Skeletal muscle satellite cell (primary cell): ENCODE results near the gene NEB.

Source experiments
- H3K27me3 ChIP-seq: 2 replicates; pipeline ENCODE4 v1.7.0; 2013; ENCODE audit warnings: low read length; ENCODE audit not compliant: control insufficient read depth, insufficient read depth
- H3K36me3 ChIP-seq: 2 replicates; pipeline ENCODE4 v1.7.0; 2013; ENCODE audit warnings: mild to moderate bottlenecking, control low read depth, low read length; ENCODE audit not compliant: insufficient read depth
- H3K4me1 ChIP-seq: 2 replicates; pipeline ENCODE4 v1.7.0; 2013; ENCODE audit warnings: low read length; ENCODE audit not compliant: control insufficient read depth, insufficient read depth
- H3K4me2 ChIP-seq: 2 replicates; pipeline ENCODE4 v1.7.0; 2013; ENCODE audit warnings: mild to moderate bottlenecking, low read length
- H3K4me3 ChIP-seq: 2 replicates; pipeline ENCODE4 v1.7.0; 2013; ENCODE audit warnings: low read length
- H3K9ac ChIP-seq: 2 replicates; pipeline ENCODE4 v1.7.0; 2013; ENCODE audit warnings: mild to moderate bottlenecking, low read depth, low read length, moderate library complexity
- H3K9me3 ChIP-seq: replicated peaks from 2 replicates; pipeline ENCODE4 v1.7.0; 2013; ENCODE audit warnings: mild to moderate bottlenecking, control low read depth, low read length

NEB gene

GRCh38 chr2:151681051-151681450, 53.2 kb downstream of the NEB start:
- Histone ChIP-seq H3K9ac (no peak overlapping the region), H3K36me3 (no peaks in the 10 kb centered on the region), H3K4me3 (no peak overlapping the region), H3K4me2 (no peak overlapping the region), H3K27me3 (peaks cover 7% of the 10 kb centered on the region), H3K4me1 (no peaks in the 10 kb centered on the region), H3K9me3 (no peaks in the 10 kb centered on the region)

GRCh38 chr2:151679994-151680393, 54.3 kb downstream of the NEB start:
- H3K4me3 ChIP-seq: no peak overlapping the region
- peaks cover 7% of the 10 kb centered on the region for H3K27me3 ChIP-seq
- H3K4me2 ChIP-seq: no peak overlapping the region
- no peaks in the 10 kb centered on the region for H3K9me3 ChIP-seq
- H3K36me3 ChIP-seq: no peaks in the 10 kb centered on the region
- H3K9ac ChIP-seq: no peak overlapping the region
- no peaks in the 10 kb centered on the region for H3K4me1 ChIP-seq

GRCh38 chr2:151678849-151679248, 55.4 kb downstream of the NEB start:
- Histone ChIP-seq H3K9ac (no peak overlapping the region), H3K4me1 (no peaks in the 10 kb centered on the region), H3K9me3 (no peaks in the 10 kb centered on the region), H3K27me3 (peaks cover 7% of the 10 kb centered on the region), H3K4me3 (no peak overlapping the region), H3K36me3 (no peaks in the 10 kb centered on the region), H3K4me2 (no peak overlapping the region)

GRCh38 chr2:151673016-151673415, 61.3 kb downstream of the NEB start:
- Histone ChIP-seq H3K4me3 (no peak overlapping the region), H3K9ac (no peak overlapping the region), H3K9me3 (no peaks in the 10 kb centered on the region), H3K4me1 (no peaks in the 10 kb centered on the region), H3K27me3 (peaks cover 7% of the 10 kb centered on the region), H3K4me2 (no peak overlapping the region), H3K36me3 (no peaks in the 10 kb centered on the region)

- no peak overlapping the region for H3K9ac ChIP-seq
- H3K9me3 ChIP-seq: no peaks in the 10 kb centered on the region
- no peak overlapping the region for H3K4me2 ChIP-seq
- H3K27me3 ChIP-seq: peaks cover 7% of the 10 kb centered on the region
- H3K4me3 ChIP-seq: no peak overlapping the region
- H3K36me3 ChIP-seq: no peaks in the 10 kb centered on the region
- no peaks in the 10 kb centered on the region for H3K4me1 ChIP-seq
Measured at GRCh38 chr2:151672277-151672676, 62.0 kb downstream of the NEB start.

- Histone ChIP-seq H3K4me2 (no peak overlapping the region), H3K27me3 (no peaks in the 10 kb centered on the region), H3K4me3 (no peak overlapping the region), H3K9ac (no peak overlapping the region), H3K9me3 (no peaks in the 10 kb centered on the region), H3K4me1 (no peaks in the 10 kb centered on the region), H3K36me3 (no peaks in the 10 kb centered on the region)
Measured at GRCh38 chr2:151670846-151671597, 63.3 kb downstream of the NEB start.

- Histone ChIP-seq H3K4me3 (no peak overlapping the region), H3K4me1 (no peaks in the 10 kb centered on the region), H3K36me3 (no peaks in the 10 kb centered on the region), H3K9me3 (no peaks in the 10 kb centered on the region), H3K4me2 (no peak overlapping the region), H3K27me3 (no peaks in the 10 kb centered on the region), H3K9ac (no peak overlapping the region)
Measured at GRCh38 chr2:151670346-151670745, 63.9 kb downstream of the NEB start.

GRCh38 chr2:151669585-151670081, 64.6 kb downstream of the NEB start:
- H3K4me2 ChIP-seq: no peak overlapping the region
- H3K27me3 ChIP-seq: no peaks in the 10 kb centered on the region

GRCh38 chr2:151668737-151669136, 65.5 kb downstream of the NEB start:
- H3K4me1 ChIP-seq: no peaks in the 10 kb centered on the region
- no peaks in the 10 kb centered on the region for H3K27me3 ChIP-seq

More at GRCh38 chr2:151669585-151670081, 64.6 kb downstream of the NEB start:
- no peak overlapping the region for H3K9ac ChIP-seq
- no peaks in the 10 kb centered on the region for H3K9me3 ChIP-seq
- H3K36me3 ChIP-seq: no peaks in the 10 kb centered on the region
- no peaks in the 10 kb centered on the region for H3K4me1 ChIP-seq
- no peak overlapping the region for H3K4me3 ChIP-seq

GRCh38 chr2:151665959-151666358, 68.3 kb downstream of the NEB start:
- Histone ChIP-seq H3K4me1 (no peaks in the 10 kb centered on the region), H3K27me3 (no peaks in the 10 kb centered on the region), H3K4me3 (no peak overlapping the region), H3K9me3 (no peaks in the 10 kb centered on the region), H3K36me3 (no peaks in the 10 kb centered on the region), H3K9ac (no peak overlapping the region), H3K4me2 (no peak overlapping the region)

More at GRCh38 chr2:151668737-151669136, 65.5 kb downstream of the NEB start:
- Histone ChIP-seq H3K4me3 (no peak overlapping the region), H3K36me3 (no peaks in the 10 kb centered on the region), H3K4me2 (no peak overlapping the region), H3K9me3 (no peaks in the 10 kb centered on the region), H3K9ac (no peak overlapping the region)

GRCh38 chr2:151664520-151664919, 69.8 kb downstream of the NEB start:
- no peak overlapping the region for H3K4me2 ChIP-seq
- H3K4me3 ChIP-seq: no peak overlapping the region
- no peaks in the 10 kb centered on the region for H3K36me3 ChIP-seq
- no peaks in the 10 kb centered on the region for H3K27me3 ChIP-seq
- H3K4me1 ChIP-seq: no peaks in the 10 kb centered on the region
- no peaks in the 10 kb centered on the region for H3K9me3 ChIP-seq
- H3K9ac ChIP-seq: no peak overlapping the region

- Histone ChIP-seq H3K27me3 (no peaks in the 10 kb centered on the region), H3K36me3 (no peaks in the 10 kb centered on the region), H3K9me3 (no peaks in the 10 kb centered on the region), H3K4me1 (no peaks in the 10 kb centered on the region), H3K4me2 (no peak overlapping the region), H3K4me3 (no peak overlapping the region), H3K9ac (no peak overlapping the region)
Measured at GRCh38 chr2:151661625-151662024, 72.7 kb downstream of the NEB start.
